Measurements from ENCODE around the gene GRIK1.

Gene GRIK1

DNA sequence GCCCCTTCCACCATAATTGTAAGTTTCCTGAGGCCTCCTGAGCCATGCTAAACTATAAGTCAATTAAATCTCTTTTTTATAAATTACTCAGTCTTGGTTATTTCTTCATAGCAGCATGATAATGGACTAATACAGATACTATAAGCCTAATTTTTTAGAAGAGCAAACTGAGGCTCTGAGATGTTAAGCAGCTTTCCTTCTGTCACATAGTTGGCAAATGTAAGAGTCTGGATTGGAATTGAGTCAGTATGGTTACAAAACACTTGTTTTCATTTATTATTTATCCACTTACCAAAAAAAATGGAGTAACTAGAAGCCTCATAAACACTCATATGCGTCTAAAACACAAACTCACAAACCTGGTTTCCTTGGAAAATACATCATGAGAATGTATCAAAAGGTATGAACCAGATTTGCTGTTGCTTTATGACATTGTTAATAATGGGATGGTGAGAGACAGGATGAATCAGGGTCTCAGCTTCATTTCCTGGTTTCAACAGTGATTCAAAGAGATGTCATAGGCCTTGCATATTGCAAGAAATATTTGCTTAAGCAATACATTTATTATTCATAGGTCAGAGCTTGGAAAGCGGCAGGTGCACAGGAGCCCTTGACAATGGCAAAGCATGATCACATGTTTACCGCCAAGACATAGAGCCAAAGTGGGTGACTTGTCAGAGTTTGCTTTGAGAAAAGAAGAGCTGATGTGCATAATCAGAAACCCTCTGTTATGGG is 221.5 kb downstream of the GRIK1 start:
- Histone ChIP-seq H3K9me3 (ENCODE audit: control insufficient read depth in 5 of 5, low read length in 5 of 5) (no peaks in the 10 kb centered on the region), H3K9ac (ENCODE audit: low read length in 5 of 5) (no peak overlapping the region), H3K4me1 (ENCODE audit: control insufficient read depth in 5 of 5, insufficient read depth in 5 of 5, low read length in 5 of 5) (no peaks in the 10 kb centered on the region), H3K27ac (ENCODE audit: low read depth, low read length) (no peak overlapping the region), H3K4me3 (ENCODE audit: low read depth in 1 of 5, low read length in 5 of 5) (no peak overlapping the region), H3K27me3 (ENCODE audit: control insufficient read depth in 5 of 5, insufficient read depth in 4 of 5, low read length in 5 of 5) (no peaks in the 10 kb centered on the region), H3K36me3 (ENCODE audit: control insufficient read depth in 5 of 5, insufficient read depth in 5 of 5, low read length in 5 of 5) (no peaks in the 10 kb centered on the region)

- Histone ChIP-seq H3K9ac (ENCODE audit: low read length in 5 of 5) (no peak overlapping the region), H3K36me3 (ENCODE audit: control insufficient read depth in 5 of 5, insufficient read depth in 5 of 5, low read length in 5 of 5) (no peaks in the 10 kb centered on the region), H3K27me3 (ENCODE audit: control insufficient read depth in 5 of 5, insufficient read depth in 4 of 5, low read length in 5 of 5) (no peaks in the 10 kb centered on the region), H3K4me1 (ENCODE audit: control insufficient read depth in 5 of 5, insufficient read depth in 5 of 5, low read length in 5 of 5) (no peaks in the 10 kb centered on the region), H3K27ac (ENCODE audit: low read depth, low read length) (no peak overlapping the region), H3K9me3 (ENCODE audit: control insufficient read depth in 5 of 5, low read length in 5 of 5) (no peaks in the 10 kb centered on the region), H3K4me3 (ENCODE audit: low read depth in 1 of 5, low read length in 5 of 5) (no peak overlapping the region)
Observed at GRCh38 chr21:29717659-29718058, 222.1 kb downstream of the GRIK1 start.

- Histone ChIP-seq H3K36me3 (ENCODE audit: control insufficient read depth in 5 of 5, insufficient read depth in 5 of 5, low read length in 5 of 5) (no peaks in the 10 kb centered on the region), H3K9me3 (ENCODE audit: control insufficient read depth in 5 of 5, low read length in 5 of 5) (no peaks in the 10 kb centered on the region), H3K27me3 (ENCODE audit: control insufficient read depth in 5 of 5, insufficient read depth in 4 of 5, low read length in 5 of 5) (no peaks in the 10 kb centered on the region), H3K4me1 (ENCODE audit: control insufficient read depth in 5 of 5, insufficient read depth in 5 of 5, low read length in 5 of 5) (no peaks in the 10 kb centered on the region), H3K4me3 (ENCODE audit: low read depth in 1 of 5, low read length in 5 of 5) (no peak overlapping the region), H3K9ac (ENCODE audit: low read length in 5 of 5) (no peak overlapping the region), H3K27ac (ENCODE audit: low read depth, low read length) (no peak overlapping the region)
Observed at GRCh38 chr21:29716753-29717152, 223.0 kb downstream of the GRIK1 start.

- Histone ChIP-seq H3K9ac (ENCODE audit: low read length in 5 of 5) (no peak overlapping the region), H3K9me3 (ENCODE audit: control insufficient read depth in 5 of 5, low read length in 5 of 5) (no peaks in the 10 kb centered on the region), H3K4me3 (ENCODE audit: low read depth in 1 of 5, low read length in 5 of 5) (no peak overlapping the region), H3K27me3 (ENCODE audit: control insufficient read depth in 5 of 5, insufficient read depth in 4 of 5, low read length in 5 of 5) (no peaks in the 10 kb centered on the region), H3K36me3 (ENCODE audit: control insufficient read depth in 5 of 5, insufficient read depth in 5 of 5, low read length in 5 of 5) (no peaks in the 10 kb centered on the region), H3K27ac (ENCODE audit: low read depth, low read length) (no peak overlapping the region), H3K4me1 (ENCODE audit: control insufficient read depth in 5 of 5, insufficient read depth in 5 of 5, low read length in 5 of 5) (no peaks in the 10 kb centered on the region)
Observed at GRCh38 chr21:29715089-29715488, 224.7 kb downstream of the GRIK1 start.

DNA sequence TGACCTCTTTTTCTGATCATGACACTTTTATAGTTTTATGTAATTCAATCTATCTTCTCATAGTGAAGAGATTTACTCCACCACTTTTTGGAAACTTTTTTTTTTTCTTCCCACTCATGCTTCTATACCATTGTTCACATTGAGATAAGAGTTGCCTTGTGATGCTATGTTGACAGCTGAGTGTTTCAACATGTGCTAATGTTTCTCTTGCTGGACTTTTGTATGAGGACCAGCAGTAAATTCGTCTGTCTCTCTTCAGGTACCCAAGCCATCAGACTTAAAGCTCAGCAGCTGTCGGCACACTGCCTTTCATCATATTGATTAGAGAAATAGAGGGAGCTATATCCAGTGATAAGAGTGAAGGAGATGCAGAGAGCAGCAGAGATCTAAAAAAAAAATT is 227.0 kb downstream of the GRIK1 start:
- Histone ChIP-seq H3K27ac (ENCODE audit: low read depth, low read length) (no peak overlapping the region), H3K9me3 (ENCODE audit: control insufficient read depth in 5 of 5, low read length in 5 of 5) (no peaks in the 10 kb centered on the region), H3K4me1 (ENCODE audit: control insufficient read depth in 5 of 5, insufficient read depth in 5 of 5, low read length in 5 of 5) (no peaks in the 10 kb centered on the region), H3K9ac (ENCODE audit: low read length in 5 of 5) (no peak overlapping the region), H3K4me3 (ENCODE audit: low read depth in 1 of 5, low read length in 5 of 5) (no peak overlapping the region), H3K36me3 (ENCODE audit: control insufficient read depth in 5 of 5, insufficient read depth in 5 of 5, low read length in 5 of 5) (no peaks in the 10 kb centered on the region), H3K27me3 (ENCODE audit: control insufficient read depth in 5 of 5, insufficient read depth in 4 of 5, low read length in 5 of 5) (no peaks in the 10 kb centered on the region)

DNA sequence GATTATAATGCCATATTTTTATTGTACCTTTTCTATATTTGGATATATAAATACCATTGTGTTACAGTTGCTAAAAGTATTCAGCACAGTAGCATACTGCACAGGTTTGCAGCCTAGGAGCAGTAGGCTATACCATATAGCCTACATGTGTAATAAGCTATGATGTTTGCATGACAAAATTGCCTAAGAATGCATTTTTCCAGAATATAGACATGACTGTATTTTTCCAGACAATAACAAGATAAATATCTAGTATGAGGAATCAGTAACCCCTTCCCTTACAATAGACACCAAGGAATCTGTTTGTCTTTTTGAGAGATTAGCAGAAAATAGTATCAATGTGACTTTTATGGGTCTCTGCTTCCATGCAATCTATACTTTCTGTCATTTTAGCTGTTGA is 228.6 kb downstream of the GRIK1 start:
- H3K9me3 ChIP-seq (ENCODE audit: control insufficient read depth in 5 of 5, low read length in 5 of 5): no peaks in the 10 kb centered on the region
- H3K27ac ChIP-seq (ENCODE audit: low read depth, low read length): no peak overlapping the region
- H3K36me3 ChIP-seq (ENCODE audit: control insufficient read depth in 5 of 5, insufficient read depth in 5 of 5, low read length in 5 of 5): no peaks in the 10 kb centered on the region
- H3K4me1 ChIP-seq (ENCODE audit: control insufficient read depth in 5 of 5, insufficient read depth in 5 of 5, low read length in 5 of 5): no peaks in the 10 kb centered on the region
- H3K27me3 ChIP-seq (ENCODE audit: control insufficient read depth in 5 of 5, insufficient read depth in 4 of 5, low read length in 5 of 5): no peaks in the 10 kb centered on the region
- no peak overlapping the region for H3K4me3 ChIP-seq (ENCODE audit: low read depth in 1 of 5, low read length in 5 of 5)
- H3K9ac ChIP-seq (ENCODE audit: low read length in 5 of 5): no peak overlapping the region

DNA sequence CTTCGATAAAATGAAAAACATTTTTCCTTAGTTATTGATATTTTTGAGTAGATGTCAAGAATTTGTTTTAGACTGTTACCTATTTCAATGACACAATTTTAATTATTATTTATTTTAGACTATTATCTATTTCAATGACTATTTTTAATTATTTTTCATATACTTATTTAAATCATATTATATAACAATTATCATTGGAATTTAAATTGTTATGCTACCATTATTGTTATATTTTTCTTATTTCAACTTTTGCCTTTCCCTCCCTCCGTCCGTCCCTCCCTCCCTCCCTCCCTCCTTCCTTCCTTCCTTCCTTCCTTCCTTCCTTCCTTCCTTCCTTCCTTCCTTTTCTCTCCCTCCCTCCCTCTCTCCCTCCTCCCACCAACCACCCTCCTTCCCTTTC is 229.3 kb downstream of the GRIK1 start:
- H3K4me3 ChIP-seq (ENCODE audit: low read depth in 1 of 5, low read length in 5 of 5): no peak overlapping the region

DNA sequence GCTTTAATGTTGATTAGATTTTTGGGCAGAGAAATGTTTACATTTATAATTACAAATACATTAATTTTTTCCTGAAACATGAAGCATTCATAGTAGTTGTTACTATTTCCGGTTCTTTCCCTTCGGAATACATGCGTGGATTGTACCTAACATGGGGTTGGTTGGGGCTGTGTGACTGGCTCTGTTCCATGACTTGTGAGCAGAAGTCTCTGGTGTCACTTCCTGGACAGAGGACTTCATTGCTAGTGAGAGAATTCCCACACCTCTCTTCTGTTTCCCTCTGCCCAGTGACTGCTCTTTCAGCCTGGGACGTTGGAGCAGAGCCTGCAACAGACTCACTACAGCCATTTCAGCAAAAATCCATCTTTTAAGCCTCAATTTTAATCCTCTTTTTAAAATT is 231.4 kb downstream of the GRIK1 start:
- H3K9ac ChIP-seq (ENCODE audit: low read length in 5 of 5): no peak overlapping the region

More for the DNA sequence above, 229.3 kb downstream of the GRIK1 start:
- no peak overlapping the region for H3K9ac ChIP-seq (ENCODE audit: low read length in 5 of 5)
- H3K9me3 ChIP-seq (ENCODE audit: control insufficient read depth in 5 of 5, low read length in 5 of 5): no peaks in the 10 kb centered on the region
- H3K27me3 ChIP-seq (ENCODE audit: control insufficient read depth in 5 of 5, insufficient read depth in 4 of 5, low read length in 5 of 5): no peaks in the 10 kb centered on the region
- H3K27ac ChIP-seq (ENCODE audit: low read depth, low read length): no peak overlapping the region
- no peaks in the 10 kb centered on the region for H3K4me1 ChIP-seq (ENCODE audit: control insufficient read depth in 5 of 5, insufficient read depth in 5 of 5, low read length in 5 of 5)
- H3K36me3 ChIP-seq (ENCODE audit: control insufficient read depth in 5 of 5, insufficient read depth in 5 of 5, low read length in 5 of 5): no peaks in the 10 kb centered on the region

GRCh38 chr21:29704719-29705118 is 235.1 kb downstream of the GRIK1 start:
- Histone ChIP-seq H3K4me3 (ENCODE audit: low read depth in 1 of 5, low read length in 5 of 5) (no peak overlapping the region), H3K9me3 (ENCODE audit: control insufficient read depth in 5 of 5, low read length in 5 of 5) (no peaks in the 10 kb centered on the region), H3K9ac (ENCODE audit: low read length in 5 of 5) (no peak overlapping the region), H3K27ac (ENCODE audit: low read depth, low read length) (no peak overlapping the region), H3K36me3 (ENCODE audit: control insufficient read depth in 5 of 5, insufficient read depth in 5 of 5, low read length in 5 of 5) (no peaks in the 10 kb centered on the region), H3K27me3 (ENCODE audit: control insufficient read depth in 5 of 5, insufficient read depth in 4 of 5, low read length in 5 of 5) (no peaks in the 10 kb centered on the region), H3K4me1 (ENCODE audit: control insufficient read depth in 5 of 5, insufficient read depth in 5 of 5, low read length in 5 of 5) (no peaks in the 10 kb centered on the region)

More for the DNA sequence above, 231.4 kb downstream of the GRIK1 start:
- Histone ChIP-seq H3K4me3 (ENCODE audit: low read depth in 1 of 5, low read length in 5 of 5) (no peak overlapping the region), H3K4me1 (ENCODE audit: control insufficient read depth in 5 of 5, insufficient read depth in 5 of 5, low read length in 5 of 5) (no peaks in the 10 kb centered on the region), H3K9me3 (ENCODE audit: control insufficient read depth in 5 of 5, low read length in 5 of 5) (no peaks in the 10 kb centered on the region), H3K27me3 (ENCODE audit: control insufficient read depth in 5 of 5, insufficient read depth in 4 of 5, low read length in 5 of 5) (no peaks in the 10 kb centered on the region), H3K36me3 (ENCODE audit: control insufficient read depth in 5 of 5, insufficient read depth in 5 of 5, low read length in 5 of 5) (no peaks in the 10 kb centered on the region), H3K27ac (ENCODE audit: low read depth, low read length) (no peak overlapping the region)

DNA sequence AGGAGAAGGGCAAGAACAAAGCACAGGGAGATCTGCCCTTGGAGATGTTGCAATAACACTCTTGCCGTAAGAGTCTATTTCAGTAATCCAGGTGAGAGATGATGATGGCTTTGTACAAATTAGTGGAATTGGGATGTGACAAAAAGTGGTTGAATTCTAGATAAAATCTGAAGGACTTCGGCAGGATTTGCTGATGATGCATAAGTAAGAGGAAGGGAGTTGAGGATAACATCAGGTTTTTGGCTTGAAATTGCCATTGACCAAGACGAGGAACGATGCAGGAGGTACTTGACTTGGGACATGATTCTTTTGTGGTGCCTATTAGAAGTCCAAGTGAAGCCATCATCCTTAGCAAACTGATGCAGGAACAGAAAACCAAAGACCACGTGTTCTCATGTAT is 238.1 kb downstream of the GRIK1 start:
- Histone ChIP-seq H3K27ac (ENCODE audit: low read depth, low read length) (no peak overlapping the region), H3K9ac (ENCODE audit: low read length in 5 of 5) (no peak overlapping the region), H3K27me3 (ENCODE audit: control insufficient read depth in 5 of 5, insufficient read depth in 4 of 5, low read length in 5 of 5) (no peaks in the 10 kb centered on the region), H3K4me3 (ENCODE audit: low read depth in 1 of 5, low read length in 5 of 5) (no peak overlapping the region), H3K36me3 (ENCODE audit: control insufficient read depth in 5 of 5, insufficient read depth in 5 of 5, low read length in 5 of 5) (no peaks in the 10 kb centered on the region), H3K9me3 (ENCODE audit: control insufficient read depth in 5 of 5, low read length in 5 of 5) (peaks cover 0 to 6% (median 0%) of the 10 kb centered on the region in 5 donors), H3K4me1 (ENCODE audit: control insufficient read depth in 5 of 5, insufficient read depth in 5 of 5, low read length in 5 of 5) (no peaks in the 10 kb centered on the region)

Measured in subcutaneous abdominal adipose tissue (tissue), 5 donors.